ENCODE measurements around the gene ARRDC1.

GRCh38 chr9:137630126-137630525, 24.6 kb downstream of the ARRDC1 start:
- TF ChIP-seq CTCF (conservative IDR thresholded peaks at IDR 0.05; ENCODE audit: low read depth, low read length): no peak
- no peak for TF ChIP-seq EZH2 (IDR thresholded peaks at IDR 0.05; ENCODE audit: borderline replicate concordance, low read depth, low read length, poor library complexity, severe bottlenecking)
